A549 (cell line): Measurements from ENCODE around the gene GALNT8. TPM values are rescaled to one million over a fixed set of nuclear protein-coding genes. Genes with fewer than 3 reads are reported as not detected.

Source experiments
- ATAC-seq, 2 experiments: fragments of 200-7000 bp in 1 of 2; fragments of >200 bp in 1 of 2; cut with Nextera tagmentation in 1 of 2; cut with Tn5 transposase in 1 of 2; 3 replicates each; pipeline versions ENCODE4 v1.8.0 to v1.9.1; 2018 to 2020; ENCODE audit warnings: mild to moderate bottlenecking in 1 of 2, moderate library complexity in 1 of 2
- CTCF ChIA-PET: fragments of 300-600 bp; sonication (Branson Sonifier 250); formaldehyde crosslinking; extraction: SDS; loops from one replicate; lab custom pipeline; 2021; ENCODE audit warnings: antibody characterized with exemption, inconsistent platforms; lab: Yijun Ruan, JAX
- POLR2A ChIA-PET: fragments of 350-600 bp; formaldehyde crosslinking; extraction: SDS; loops from one replicate; lab custom pipeline; 2021; ENCODE audit warnings: antibody characterized with exemption, inconsistent platforms; lab: Yijun Ruan, JAX
- DNase-seq, 2 experiments: peaks; one replicate each; pipeline versions ENCODE4 v3.0.0 to v3.0.0-alpha.2; 2011 to 2016; ENCODE audit warnings: low read depth in 1 of 2, low spot score in 1 of 2
- FAIRE-seq: peaks from 2 replicates; lab custom pipeline; 2011; peaks lifted over from hg19 to GRCh38; lab: Jason Lieb, UNC
- H3K27ac ChIP-seq, 2 experiments: fragments of >200 bp; sonication (Bioruptor Twin); formaldehyde crosslinking; 3 replicates each; pipeline ENCODE4 v1.5.1; 2016 to 2017
- H3K4me1 ChIP-seq: fragments of >200 bp; sonication (Bioruptor Twin); formaldehyde crosslinking; 3 replicates; pipeline ENCODE4 v1.6.1; 2016
- H3K4me2 ChIP-seq: fragments of >200 bp; sonication (Bioruptor Twin); formaldehyde crosslinking; 3 replicates; pipeline ENCODE4 v1.6.1; 2016
- H3K4me3 ChIP-seq: fragments of >200 bp; sonication (Bioruptor Twin); formaldehyde crosslinking; 3 replicates; pipeline ENCODE4 v1.5.1; 2016
- H3K9me3 ChIP-seq: fragments of >200 bp; sonication (Bioruptor Twin); formaldehyde crosslinking; 3 replicates; pipeline ENCODE4 v1.6.1; 2016
- ATOH8 ChIP-seq: fragments of 250-450 bp; sonication (Bioruptor Pico); IDR thresholded peaks from 2 replicates; pipeline ENCODE4 v1.5.0; 2020; ENCODE audit warnings: low read depth, mild to moderate bottlenecking, moderate library complexity
- CBX8 ChIP-seq: fragments of 200-600 bp; sonication (generic); IDR thresholded peaks from 2 replicates; pipeline ENCODE4 v1.6.1; 2016
- CEBPB ChIP-seq, 2 experiments: fragments of >200 bp in 1 of 2; sonication (Bioruptor Twin) in 1 of 2; formaldehyde crosslinking in 1 of 2; IDR thresholded peaks; 2 replicates each; pipeline ENCODE4 v1.6.1; 2012 to 2016
- CHD2 ChIP-seq: fragments of 150-350 bp; IDR thresholded peaks from 2 replicates; pipeline ENCODE4 v1.6.1; 2014; ENCODE audit warnings: low read length; ENCODE audit not compliant: partially characterized antibody
- CHD4 ChIP-seq: fragments of 200-600 bp; sonication (generic); IDR thresholded peaks from 2 replicates; pipeline ENCODE4 v1.6.1; 2016; ENCODE audit warnings: antibody characterized with exemption, mild to moderate bottlenecking, borderline replicate concordance
- ELK1 ChIP-seq: fragments of 150-350 bp; IDR thresholded peaks from 2 replicates; pipeline ENCODE4 v1.6.1; 2014; ENCODE audit warnings: low read depth, mild to moderate bottlenecking, low read length
- EP300 ChIP-seq, 2 experiments: fragments of >200 bp; sonication (Bioruptor Twin); formaldehyde crosslinking; IDR thresholded peaks; 2 replicates in 1 of 2; 3 replicates in 1 of 2; pipeline ENCODE4 v1.6.1; 2016 to 2017
- ESRRA ChIP-seq: fragments of 150-350 bp; IDR thresholded peaks from 2 replicates; pipeline ENCODE4 v1.6.1; 2014; ENCODE audit warnings: mild to moderate bottlenecking, low read length, borderline replicate concordance
- FOSB ChIP-seq: fragments of 250-450 bp; sonication (Bioruptor Pico); IDR thresholded peaks from 2 replicates; pipeline ENCODE4 v1.5.0; 2020; ENCODE audit warnings: mild to moderate bottlenecking, moderate library complexity
- HDAC2 ChIP-seq: fragments of 200-600 bp; sonication (generic); IDR thresholded peaks from 2 replicates; pipeline ENCODE4 v1.6.1; 2016
- HOXB13 ChIP-seq: fragments of 250-450 bp; sonication (Bioruptor Pico); IDR thresholded peaks from 2 replicates; pipeline ENCODE4 v1.5.0; 2020; ENCODE audit warnings: low read depth, mild to moderate bottlenecking, moderate library complexity
- KDM5A ChIP-seq: fragments of 200-600 bp; sonication (generic); IDR thresholded peaks from 2 replicates; pipeline ENCODE4 v1.6.1; 2016; ENCODE audit warnings: antibody characterized with exemption, mild to moderate bottlenecking
- MAFK ChIP-seq: fragments of 450-650 bp; IDR thresholded peaks from 2 replicates; pipeline ENCODE4 v1.6.1; 2014; ENCODE audit not compliant: partially characterized antibody
- MAX ChIP-seq: IDR thresholded peaks from 2 replicates; pipeline ENCODE4 v1.6.1; 2012
- MAZ ChIP-seq: fragments of 150-350 bp; IDR thresholded peaks from 2 replicates; pipeline ENCODE4 v1.6.1; 2014; ENCODE audit warnings: antibody characterized with exemption, low read depth, low read length, borderline replicate concordance
- PBX3 ChIP-seq: IDR thresholded peaks from 2 replicates; pipeline ENCODE4 v1.6.1; 2012
- PHF8 ChIP-seq: fragments of 200-600 bp; sonication (generic); IDR thresholded peaks from 2 replicates; pipeline ENCODE4 v1.6.1; 2016; ENCODE audit warnings: low read depth, mild to moderate bottlenecking, antibody characterized with exemption, moderate library complexity, borderline replicate concordance
- POLR2AphosphoS2 ChIP-seq: conservative IDR thresholded peaks from 2 replicates; pipeline ENCODE4 v1.6.1; 2012; ENCODE audit warnings: low read length, improper control_type of control experiment, inconsistent platforms
- RARB ChIP-seq: fragments of 250-450 bp; sonication (Bioruptor Pico); IDR thresholded peaks from 2 replicates; pipeline ENCODE4 v1.8.0; 2021; ENCODE audit warnings: mild to moderate bottlenecking, moderate library complexity
- RCOR1 ChIP-seq: fragments of 150-350 bp; IDR thresholded peaks from 2 replicates; pipeline ENCODE4 v1.6.1; 2014; ENCODE audit warnings: antibody characterized with exemption, low read length, low read depth
- REST ChIP-seq: fragments of 200-600 bp; sonication (generic); IDR thresholded peaks from 2 replicates; pipeline ENCODE4 v1.6.1; 2016; ENCODE audit warnings: antibody characterized with exemption, mild to moderate bottlenecking, moderate library complexity
- SMC3 ChIP-seq: fragments of >200 bp; sonication (Bioruptor Twin); formaldehyde crosslinking; IDR thresholded peaks from 3 replicates; pipeline ENCODE4 v1.6.1; 2018; ENCODE audit warnings: inconsistent platforms
- TFCP2L1 ChIP-seq: fragments of 250-450 bp; sonication (Bioruptor Pico); IDR thresholded peaks from 2 replicates; pipeline ENCODE4 v1.5.0; 2021; ENCODE audit warnings: mild to moderate bottlenecking
- ZC3H11A ChIP-seq: fragments of 450-650 bp; IDR thresholded peaks from 2 replicates; pipeline ENCODE4 v1.6.1; 2014; ENCODE audit warnings: antibody characterized with exemption, mild to moderate bottlenecking
- ZNF302 ChIP-seq: fragments of 250-450 bp; sonication (Bioruptor Pico); IDR thresholded peaks from 2 replicates; pipeline ENCODE4 v1.9.0; 2021; ENCODE audit warnings: inconsistent platforms, mild to moderate bottlenecking, moderate library complexity
- WGBS: methylation state at CpG from one replicate; pipeline ENCODE4 v1.1.6; 2017; ENCODE audit errors: missing lambda C conversion rate; 5-methylcytosine and 5-hydroxymethylcytosine counted together
- polyA plus RNA-seq, 4 experiments: library from polyadenylated mRNA; depleted of rRNA in 3 of 4; stranded (reverse); fragments of >200 nt; fragmentation: RNase III in 1 of 4; extraction: RNeasy Plus Mini Kit Qiagen cat#74134 plus additional on column Dnase treatment in 1 of 4; gene quantifications; 2 replicates in 3 of 4; 3 replicates in 1 of 4; pipeline ENCODE4 v1.2.3, GENCODE V29; 2011 to 2017

The GALNT8 gene
- polyA plus RNA-seq, 2 of the 4 experiments (the other 2 are of a cell fraction) = not detected

- no peaks in the 10 kb centered on the region for H3K4me1 ChIP-seq
- 77% methylated on average over 8 of the region's 8 CpGs for WGBS
- H3K4me3 ChIP-seq = no peak overlapping the region
- FAIRE-seq = no peak
- no peak for ATAC-seq
- POLR2A ChIA-PET = no interaction called here
- H3K9me3 ChIP-seq = no peaks in the 10 kb centered on the region
- no peak overlapping the region for H3K4me2 ChIP-seq
- no peak for DNase-seq
- TF ChIP-seq MAZ = no peak
- TF ChIP-seq CHD4 = no peak
- TF ChIP-seq PHF8 = no peak
- no peak for TF ChIP-seq HOXB13
- TF ChIP-seq ZC3H11A = no peak
- no peak for TF ChIP-seq MAX
- no peak for TF ChIP-seq POLR2AphosphoS2
- no peak for TF ChIP-seq RCOR1
- CTCF ChIA-PET = interaction anchor here (1.9 kb wide), 1 partner anchor 56 kb away, joined by 6 read pairs; no protein-coding TSS in a partner anchor
- H3K27ac ChIP-seq = no peak overlapping the region
These were observed 18.6 kb upstream of the GALNT8 start for GRCh38 chr12:4701395-4702190.

- Histone ChIP-seq H3K27ac (no peak overlapping the region), H3K4me3 (no peak overlapping the region), H3K4me2 (no peak overlapping the region), H3K9me3 (no peaks in the 10 kb centered on the region), H3K4me1 (no peaks in the 10 kb centered on the region)
- 86% methylated on average over 5 of the region's 5 CpGs for WGBS
- DNase-seq (no peak), ATAC-seq (no peak), FAIRE-seq (no peak)
- POLR2A ChIA-PET = no interaction called here
- CTCF ChIA-PET = no interaction called here
- no peak for TF ChIP-seq FOSB
- TF ChIP-seq MAFK = peak; percentile 89
These were observed 16.5 kb upstream of the GALNT8 start for GRCh38 chr12:4703676-4704075.

GRCh38 chr12:4705824-4706223 lies 14.4 kb upstream of the GALNT8 start:
- POLR2A ChIA-PET = interaction anchor here (0.7 kb wide), 1 partner anchor 42 kb away, joined by 9 read pairs; no protein-coding TSS in a partner anchor
- ATAC-seq (no peak), FAIRE-seq (no peak), DNase-seq (no peak)
- TF ChIP-seq PBX3 (no peak), REST (no peak), HDAC2 (no peak), RCOR1 (no peak), ESRRA (no peak), ATOH8 (CRISPR knock-in tag) (no peak), KDM5A (no peak), ELK1 (no peak), CBX8 (no peak), ZNF302 (CRISPR knock-in tag) (no peak), ZC3H11A (no peak), CEBPB (IDR thresholded peaks at IDR 0.05) (no peak), SMC3 (no peak), EP300 (IDR thresholded peaks at IDR 0.05) (no peak), HOXB13 (no peak), RARB (no peak), TFCP2L1 (CRISPR knock-in tag) (no peak), CHD2 (no peak), FOSB (no peak)
- H3K4me1 ChIP-seq = no peaks in the 10 kb centered on the region
- no peak overlapping the region for H3K27ac ChIP-seq
- no peak overlapping the region for H3K4me2 ChIP-seq
- CTCF ChIA-PET = no interaction called here
- H3K4me3 ChIP-seq = no peak overlapping the region
- H3K9me3 ChIP-seq = no peaks in the 10 kb centered on the region
